ENCODE results near the gene CCDC63. TPM values are rescaled to one million over a fixed set of nuclear protein-coding genes. Genes with fewer than 3 reads are reported as not detected.

CCDC63 gene
- total and polyA plus RNA-seq, 2 donors (not counting 3 experiments of a cell fraction or from before 2014, with no cell fraction given) = not detected

GRCh38 chr12:110893956-110894355 lies 47.2 kb downstream of the CCDC63 start:
- H3K9me3 ChIP-seq (replicated peaks; ENCODE audit: control insufficient read depth, insufficient read depth, low read length) = no peaks in the 10 kb centered on the region
- H3K27ac ChIP-seq (ENCODE audit: insufficient read depth, low read depth, low read length) = no peak overlapping the region
- no TSS peak for BruUV-seq (replicated peaks)
- CTCF ChIA-PET = interaction anchor here (1.4 to 4.3 kb wide), 6 partner anchors 24 to 437 kb away, joined by 3 to 37 read pairs (median 5); no protein-coding TSS in a partner anchor
- dilution Hi-C loops (cut with MboI; ENCODE audit: extremely low pct_ligation_motif_present, low sequenced_read_pairs) = no loop called here
- DNase-seq (ENCODE audit: low read depth, low spot score) (no peak), FAIRE-seq (no peak)
- H3K9ac ChIP-seq (replicated peaks; ENCODE audit: extremely low read depth, insufficient read depth, low read length) = no peak overlapping the region
- no peaks in the 10 kb centered on the region for H4K20me1 ChIP-seq (replicated peaks; ENCODE audit: control insufficient read depth, extremely low read depth, insufficient read depth, low read length)
- POLR2A ChIA-PET = no interaction called here
- H3K9me1 ChIP-seq (replicated peaks; ENCODE audit: control insufficient read depth, extremely low read depth, insufficient read depth, low read length) = no peaks in the 10 kb centered on the region
- H2AFZ ChIP-seq (ENCODE audit: low read depth, low read length) = no peak overlapping the region
- peaks cover 9% of the 10 kb centered on the region for H3K4me1 ChIP-seq (ENCODE audit: control insufficient read depth, extremely low read depth, insufficient read depth, low read length)
- H3K79me2 ChIP-seq (ENCODE audit: control insufficient read depth, insufficient read depth, low read length) = no peaks in the 10 kb centered on the region
- TF ChIP-seq GATA2 (IDR thresholded peaks at IDR 0.05; ENCODE audit: insufficient read depth, insufficient read length, low read depth, low read length) = no peak
- no peak for TF ChIP-seq JUN (IDR thresholded peaks at IDR 0.05; ENCODE audit: borderline replicate concordance, insufficient read depth, insufficient read length, low read depth)
- TF ChIP-seq CTCF (IDR thresholded peaks at IDR 0.05; ENCODE audit: extremely low read depth in 1 of 2, insufficient read depth in 1 of 2, low read depth in 1 of 2, low read length in 2 of 2) = no peak
- no peak for TF ChIP-seq MAX (IDR thresholded peaks at IDR 0.05; ENCODE audit: insufficient read depth, insufficient read length)
- no peak for TF ChIP-seq MYC (IDR thresholded peaks at IDR 0.05; ENCODE audit: low read depth, low read length)
- TF ChIP-seq EZH2 (IDR thresholded peaks at IDR 0.05; ENCODE audit: borderline replicate concordance, low read depth, low read length, severe bottlenecking) = no peak
- no peak for TF ChIP-seq POLR2A (IDR thresholded peaks at IDR 0.05; ENCODE audit: low read depth, low read length)
- no peak for TF ChIP-seq POLR2AphosphoS5 (IDR thresholded peaks at IDR 0.05; ENCODE audit: insufficient read depth, low read depth, low read length)
- TF ChIP-seq FOS (IDR thresholded peaks at IDR 0.05; ENCODE audit: borderline replicate concordance, insufficient read depth, low read length) = no peak
- intact Hi-C loops (cut with micrococcal nuclease) = loop anchor here (1.0 to 2.0 kb wide), 5 partner anchors 23 to 420 kb away; no protein-coding TSS in a partner anchor
- no peaks in the 10 kb centered on the region for H3K36me3 ChIP-seq (ENCODE audit: control insufficient read depth in 2 of 2, extremely low read depth in 1 of 2, insufficient read depth in 2 of 2, low read length in 2 of 2)
- no peak overlapping the region for H3K4me2 ChIP-seq (ENCODE audit: insufficient read depth, low read length)
- H3K4me3 ChIP-seq (replicated peaks in 1 of 3; ENCODE audit: insufficient read depth in 1 of 3, low read depth in 1 of 3, low read length in 3 of 3) = no peak overlapping the region
- H3K27me3 ChIP-seq (ENCODE audit: control insufficient read depth in 2 of 2, insufficient read depth in 2 of 2, low read length in 2 of 2) = peaks cover 0 to 3% of the 10 kb centered on the region in 2 experiments

All from endothelial cell of umbilical vein (primary cell).